Endothelial cell of umbilical vein (primary cell): ENCODE data around the gene PPM1G. TPM values are rescaled to one million over a fixed set of nuclear protein-coding genes. Genes with fewer than 3 reads are reported as not detected.

Experiments used
- BruUV-seq: library from RNA; stranded (reverse); fragments of 400-500 nt; replicated peaks from 2 replicates; lab custom pipeline; 2021; lab: Mats Ljungman, UMichigan
- CTCF ChIA-PET: fragments of 300-600, 350-600 bp; sonication (Branson Sonifier 250); formaldehyde crosslinking; loops from one replicate; lab custom pipeline; 2021; ENCODE audit warnings: antibody characterized with exemption, inconsistent platforms; lab: Charles Lee
- POLR2A ChIA-PET: fragments of 300-600, 350-600 bp; sonication (Branson Sonifier 250); formaldehyde crosslinking; loops from one replicate; lab custom pipeline; 2021; ENCODE audit warnings: antibody characterized with exemption, inconsistent platforms; lab: Charles Lee
- DNase-seq: peaks from one replicate; pipeline ENCODE4 v3.0.0-alpha.2; 2011; ENCODE audit warnings: low read depth, low spot score
- FAIRE-seq: peaks from 2 replicates; lab custom pipeline; 2011; peaks lifted over from hg19 to GRCh38; lab: Jason Lieb, UNC
- H2AFZ ChIP-seq: 2 replicates; pipeline ENCODE4 v1.6.0; 2012; ENCODE audit warnings: low read depth, low read length, control low read depth, inconsistent platforms
- H3K27ac ChIP-seq: 2 replicates; pipeline ENCODE4 v1.5.1; 2011; ENCODE audit warnings: low read depth, mild to moderate bottlenecking, control low read depth, low read length, moderate library complexity; ENCODE audit not compliant: insufficient read depth
- H3K27me3 ChIP-seq, 2 experiments: 2 replicates each; pipeline versions ENCODE4 v1.6.0 to v1.6.1; 2011; ENCODE audit warnings: low read length in 2 of 2, mixed read lengths in 1 of 2; ENCODE audit not compliant: control insufficient read depth in 2 of 2, insufficient read depth in 2 of 2
- H3K36me3 ChIP-seq, 2 experiments: 2 replicates in 1 of 2; 3 replicates in 1 of 2; pipeline ENCODE4 v1.5.1; 2011; ENCODE audit warnings: low read length in 2 of 2, mild to moderate bottlenecking in 1 of 2, moderate library complexity in 1 of 2; ENCODE audit not compliant: control insufficient read depth in 2 of 2, insufficient read depth in 2 of 2; ENCODE audit errors: extremely low read depth in 1 of 2
- H3K4me1 ChIP-seq: 3 replicates; pipeline ENCODE4 v1.5.1; 2011; ENCODE audit warnings: mild to moderate bottlenecking, low read length; ENCODE audit not compliant: control insufficient read depth, insufficient read depth; ENCODE audit errors: extremely low read depth
- H3K4me2 ChIP-seq: 2 replicates; pipeline ENCODE4 v1.6.1; 2011; ENCODE audit warnings: low read length, control low read depth, mixed read lengths; ENCODE audit not compliant: insufficient read depth
- H3K4me3 ChIP-seq, 3 experiments: fragments of 200-600 bp in 1 of 3; sonication (generic), shearing (Covaris generic) in 1 of 3; replicated peaks in 1 of 3; 2 replicates each; pipeline ENCODE4 v1.5.1; 2011 to 2016; ENCODE audit warnings: control low read depth in 3 of 3, low read length in 3 of 3, mild to moderate bottlenecking in 2 of 3, inconsistent platforms in 1 of 3, low read depth in 1 of 3, moderate library complexity in 1 of 3; ENCODE audit not compliant: insufficient read depth in 1 of 3
- H3K79me2 ChIP-seq: 2 replicates; pipeline ENCODE4 v1.6.0; 2012; ENCODE audit warnings: low read length, inconsistent platforms; ENCODE audit not compliant: control insufficient read depth, insufficient read depth
- H3K9ac ChIP-seq: replicated peaks from 2 replicates; pipeline ENCODE3; 2011; ENCODE audit warnings: low read length, control low read depth; ENCODE audit not compliant: insufficient read depth; ENCODE audit errors: extremely low read depth
- H3K9me1 ChIP-seq: replicated peaks from 3 replicates; pipeline ENCODE4 v1.6.0; 2011; ENCODE audit warnings: mild to moderate bottlenecking, low read length; ENCODE audit not compliant: control insufficient read depth, insufficient read depth; ENCODE audit errors: extremely low read depth
- H3K9me3 ChIP-seq: replicated peaks from 2 replicates; pipeline ENCODE4 v1.5.1; 2012; ENCODE audit warnings: low read length, inconsistent platforms; ENCODE audit not compliant: control insufficient read depth, insufficient read depth
- H4K20me1 ChIP-seq: replicated peaks from 2 replicates; pipeline ENCODE3; 2011; ENCODE audit warnings: mild to moderate bottlenecking, low read length; ENCODE audit not compliant: control insufficient read depth, insufficient read depth; ENCODE audit errors: extremely low read depth
- EZH2 ChIP-seq: IDR thresholded peaks from 2 replicates; pipeline ENCODE4 v1.6.1; 2012; ENCODE audit warnings: borderline replicate concordance, low read depth, mild to moderate bottlenecking, moderate library complexity, low read length, inconsistent platforms; ENCODE audit not compliant: severe bottlenecking
- FOS ChIP-seq: IDR thresholded peaks from 2 replicates; pipeline ENCODE4 v1.6.1; 2011; ENCODE audit warnings: mild to moderate bottlenecking, low read length, moderate library complexity, borderline replicate concordance; ENCODE audit not compliant: insufficient read depth
- GATA2 ChIP-seq: IDR thresholded peaks from 2 replicates; pipeline ENCODE4 v1.7.0; 2011; ENCODE audit warnings: low read depth, mild to moderate bottlenecking, moderate library complexity, mixed read lengths, low read length; ENCODE audit not compliant: insufficient read length, insufficient read depth
- JUN ChIP-seq: IDR thresholded peaks from 2 replicates; pipeline ENCODE4 v1.6.1; 2011; ENCODE audit warnings: borderline replicate concordance, low read depth; ENCODE audit not compliant: insufficient read length, insufficient read depth
- MYC ChIP-seq: IDR thresholded peaks from one replicate; pipeline ENCODE4 v1.6.1; 2011; ENCODE audit warnings: mild to moderate bottlenecking, low read depth, low read length
- POLR2A ChIP-seq: IDR thresholded peaks from 2 replicates; pipeline ENCODE4 v1.6.1; 2012; ENCODE audit warnings: low read depth, mild to moderate bottlenecking, control low read depth, low read length
- POLR2AphosphoS5 ChIP-seq: IDR thresholded peaks from 2 replicates; pipeline ENCODE4 v1.6.1; 2012; ENCODE audit warnings: low read depth, mild to moderate bottlenecking, control low read depth, low read length, moderate library complexity; ENCODE audit not compliant: insufficient read depth
- dilution Hi-C: fragments of 300-500 bp; cut with MboI; formaldehyde crosslinking; loops from one replicate; pipeline ENCODE4 v1.15.0; 2019; ENCODE audit warnings: low sequenced_read_pairs; ENCODE audit not compliant: extremely low pct_ligation_motif_present
- intact Hi-C: fragments of 100-400 bp; cut with micrococcal nuclease; formaldehyde crosslinking; loops from one replicate; pipeline ENCODE4 v1.10.0; 2022
- polyA plus RNA-seq, 4 experiments: library from polyadenylated mRNA; depleted of rRNA in 3 of 4; stranded (reverse) in 3 of 4; unstranded in 1 of 4; fragments of >200 nt; gene quantifications; 2 replicates each; pipeline versions ENCODE4 v1.2.1 to v1.2.3, GENCODE V29; 2011 to 2012; ENCODE audit warnings: missing spikeins in 1 of 4
- total RNA-seq: library from RNA; stranded (reverse); gene quantifications from 2 replicates; pipeline ENCODE4 v1.2.3, GENCODE V29; 2021
- TF ChIP-seq, protein P1 (sequence below): IDR thresholded peaks from 2 replicates; pipeline ENCODE4 v1.6.1; 2011; ENCODE audit not compliant: insufficient read depth, insufficient read length
- TF ChIP-seq, protein P2 (sequence below), 2 donors: IDR thresholded peaks; 1 replicate in 1 of 2; 2 replicates in 1 of 2; pipeline ENCODE4 v1.5.1; 2011; ENCODE audit warnings: low read length in 2 of 2, mild to moderate bottlenecking in 2 of 2, moderate library complexity in 2 of 2, control low read depth in 1 of 2, inconsistent platforms in 1 of 2, low read depth in 1 of 2; ENCODE audit not compliant: insufficient read depth in 1 of 2; ENCODE audit errors: extremely low read depth in 1 of 2

The PPM1G gene
- total and polyA plus RNA-seq, 2 donors (not counting 3 experiments of a cell fraction or from before 2014, with no cell fraction given), result 48.1 to 135 TPM

DNA sequence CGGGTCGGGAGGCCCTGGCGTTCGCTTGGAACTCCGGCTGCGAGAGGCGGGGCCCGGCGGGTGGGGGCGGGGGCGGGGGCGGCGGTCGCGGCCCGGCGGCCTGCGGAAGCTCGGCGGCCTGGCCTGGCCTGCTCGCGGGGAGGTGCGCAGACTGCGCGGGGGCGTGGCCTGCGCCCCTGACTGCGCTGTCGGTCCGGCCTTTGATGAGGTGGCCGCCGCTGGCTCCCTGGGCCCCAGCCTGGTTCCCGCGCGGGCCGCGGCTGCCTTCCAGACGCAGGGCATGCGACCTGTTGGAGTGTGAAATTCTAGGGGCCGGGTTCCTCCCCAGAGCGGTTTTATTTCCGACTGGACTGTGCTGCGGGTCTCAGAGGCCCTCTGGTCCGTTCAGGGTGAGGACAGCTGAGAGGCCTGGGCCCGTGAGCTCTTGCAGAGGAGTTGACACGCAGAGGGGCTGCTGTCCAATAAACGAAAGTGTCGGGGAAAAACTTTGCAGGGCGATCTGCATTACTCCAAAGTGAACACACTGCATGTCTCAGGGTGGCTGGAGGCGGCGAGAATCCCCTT, 19.7 kb upstream of the PPM1G start:
- TF ChIP-seq, protein P1, sequence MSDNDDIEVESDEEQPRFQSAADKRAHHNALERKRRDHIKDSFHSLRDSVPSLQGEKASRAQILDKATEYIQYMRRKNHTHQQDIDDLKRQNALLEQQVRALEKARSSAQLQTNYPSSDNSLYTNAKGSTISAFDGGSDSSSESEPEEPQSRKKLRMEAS, result no peak
- no peak for TF ChIP-seq FOS
- no peak for TF ChIP-seq GATA2
- TF ChIP-seq POLR2AphosphoS5, result no peak
- no peak for TF ChIP-seq MYC
- TF ChIP-seq EZH2, result no peak
- no peak for TF ChIP-seq JUN
- TF ChIP-seq POLR2A, result no peak
- TF ChIP-seq, protein P2, sequence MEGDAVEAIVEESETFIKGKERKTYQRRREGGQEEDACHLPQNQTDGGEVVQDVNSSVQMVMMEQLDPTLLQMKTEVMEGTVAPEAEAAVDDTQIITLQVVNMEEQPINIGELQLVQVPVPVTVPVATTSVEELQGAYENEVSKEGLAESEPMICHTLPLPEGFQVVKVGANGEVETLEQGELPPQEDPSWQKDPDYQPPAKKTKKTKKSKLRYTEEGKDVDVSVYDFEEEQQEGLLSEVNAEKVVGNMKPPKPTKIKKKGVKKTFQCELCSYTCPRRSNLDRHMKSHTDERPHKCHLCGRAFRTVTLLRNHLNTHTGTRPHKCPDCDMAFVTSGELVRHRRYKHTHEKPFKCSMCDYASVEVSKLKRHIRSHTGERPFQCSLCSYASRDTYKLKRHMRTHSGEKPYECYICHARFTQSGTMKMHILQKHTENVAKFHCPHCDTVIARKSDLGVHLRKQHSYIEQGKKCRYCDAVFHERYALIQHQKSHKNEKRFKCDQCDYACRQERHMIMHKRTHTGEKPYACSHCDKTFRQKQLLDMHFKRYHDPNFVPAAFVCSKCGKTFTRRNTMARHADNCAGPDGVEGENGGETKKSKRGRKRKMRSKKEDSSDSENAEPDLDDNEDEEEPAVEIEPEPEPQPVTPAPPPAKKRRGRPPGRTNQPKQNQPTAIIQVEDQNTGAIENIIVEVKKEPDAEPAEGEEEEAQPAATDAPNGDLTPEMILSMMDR (IDR thresholded peaks at IDR 0.05; ENCODE audit: extremely low read depth in 1 of 2, insufficient read depth in 1 of 2, low read depth in 1 of 2, low read length in 2 of 2), result no peak
- ChIA-PET CTCF (interaction anchor here (0.6 to 4.9 kb wide), 10 partner anchors 14 to 254 kb away, joined by 3 to 75 read pairs (median 4); partner anchors contain the start of genes PPM1G, SLC4A1AP, SUPT7L and ZNF513), POLR2A (interaction anchor here (0.6 to 2.6 kb wide), 2 partner anchors 20 to 109 kb away, joined by 5 to 18 read pairs; partner anchors contain the start of gene PPM1G)
- peak overlapping the region; percentile 70 for H2AFZ ChIP-seq
- dilution Hi-C loops (no loop called here), intact Hi-C loops (loop anchor here (1.0 to 5.0 kb wide), 8 partner anchors 12 to 254 kb away; partner anchors contain the start of genes GTF3C2, IFT172, PPM1G and ZNF512)
- H3K4me1 ChIP-seq, result peaks cover 26% of the 10 kb centered on the region
- H3K27ac ChIP-seq, result peak overlapping the region; percentile 86
- DNase-seq, result peak; percentile 90
- peaks cover 39% of the 10 kb centered on the region for H3K79me2 ChIP-seq
- BruUV-seq, result no TSS peak
- H3K4me3 ChIP-seq, result peak overlapping the region; percentile 68 to 93 (median 86)
- no peaks in the 10 kb centered on the region for H4K20me1 ChIP-seq
- no peaks in the 10 kb centered on the region for H3K9me1 ChIP-seq
- FAIRE-seq, result peak; percentile 82
- H3K9ac ChIP-seq, result peak overlapping the region; percentile 97
- no peaks in the 10 kb centered on the region for H3K27me3 ChIP-seq
- peak overlapping the region; percentile 78 for H3K4me2 ChIP-seq
- no peaks in the 10 kb centered on the region for H3K9me3 ChIP-seq
- peaks cover 6 to 8% of the 10 kb centered on the region in 2 experiments for H3K36me3 ChIP-seq
